Prostate gland (tissue), 2 donors: ENCODE measurements around the gene UROD. TPM values are rescaled to one million over a fixed set of nuclear protein-coding genes. Genes with fewer than 3 reads are reported as not detected.
"Not testable (repeated sequence)": the region's sequence is repeated elsewhere in the genome, so short reads cannot be mapped to it uniquely, and the experiment has no call there.

ENCODE experiments used
- DNase-seq: peaks from one replicate; pipeline ENCODE4 v3.0.0-alpha.2; 2019; ENCODE audit warnings: low spot score
- H3K27ac ChIP-seq, 2 donors: fragments of 200-600 bp; sonication (generic); 2 replicates each; pipeline ENCODE4 v1.5.1; 2017 to 2019
- H3K27me3 ChIP-seq: fragments of 200-600 bp; sonication (generic); replicated peaks from 2 replicates; pipeline ENCODE4 v1.5.1; 2019; ENCODE audit not compliant: insufficient read depth
- H3K36me3 ChIP-seq, 2 donors: fragments of 200-600 bp; sonication (generic); 1 replicate in 1 of 2; 2 replicates in 1 of 2; pipeline versions ENCODE4 v1.5.1 to v1.8.1; 2017 to 2019
- H3K4me1 ChIP-seq: fragments of 200-600 bp; sonication (generic); replicated peaks from 2 replicates; pipeline ENCODE4 v1.5.1; 2019
- H3K4me3 ChIP-seq, 2 donors: fragments of 200-600 bp; sonication (generic); 2 replicates each; pipeline ENCODE4 v1.5.1; 2017 to 2019
- H3K9me3 ChIP-seq: fragments of 200-600 bp; sonication (generic); 2 replicates; pipeline ENCODE4 v1.5.1; 2017
- CTCF ChIP-seq, 4 experiments: fragments of 200-600 bp in 2 of 4; fragments of 450-650 bp in 2 of 4; sonication (generic) in 2 of 4; IDR thresholded peaks; 1 replicate in 3 of 4; 2 replicates in 1 of 4; pipeline ENCODE4 v1.5.1; 2016 to 2019; ENCODE audit warnings: antibody characterized with exemption in 4 of 4, mild to moderate bottlenecking in 2 of 4, moderate library complexity in 2 of 4
- POLR2A ChIP-seq: fragments of 450-650 bp; IDR thresholded peaks from one replicate; pipeline ENCODE4 v1.6.1; 2016; ENCODE audit warnings: antibody characterized with exemption, mild to moderate bottlenecking
- POLR2AphosphoS5 ChIP-seq: sonication (generic); formaldehyde crosslinking; IDR thresholded peaks from one replicate; pipeline ENCODE4 v1.6.1; 2017; ENCODE audit warnings: antibody characterized with exemption
- WGBS: methylation state at CpG from one replicate; pipeline ENCODE4 v1.1.5; 2018; 5-methylcytosine and 5-hydroxymethylcytosine counted together
- intact Hi-C: fragments of 100-400 bp; cut with DNase I; formaldehyde crosslinking; loops from one replicate; pipeline ENCODE4 v1.14.2; 2022
- total RNA-seq, 2 donors: library from RNA; depleted of rRNA; stranded (reverse); fragments of >200 nt; gene quantifications; one replicate each; pipeline ENCODE4 v1.1.0, GENCODE V29; 2016

UROD gene
- total RNA-seq, 2 donors from 2014 or later, result 57.7 to 152 TPM

GRCh38 chr1:44976252-44976651 lies 35.8 kb upstream of the UROD start:
- Histone ChIP-seq H3K36me3 (no peaks in the 10 kb centered on the region), H3K9me3 (no peaks in the 10 kb centered on the region), H3K27me3 (no peaks in the 10 kb centered on the region), H3K27ac (no peak overlapping the region), H3K4me1 (no peaks in the 10 kb centered on the region), H3K4me3 (no peak overlapping the region)
- WGBS, result 99% methylated on average over 2 of the region's 2 CpGs
- no peak for DNase-seq
- intact Hi-C loops, result no loop called here
- TF ChIP-seq CTCF (IDR thresholded peaks at IDR 0.05) (no peak), POLR2AphosphoS5 (no peak), POLR2A (no peak)

- H3K4me1 ChIP-seq, H3K4me3 ChIP-seq, DNase-seq, intact Hi-C loops, H3K27ac ChIP-seq, H3K9me3 ChIP-seq, H3K36me3 ChIP-seq, H3K27me3 ChIP-seq: not testable (repeated sequence)
- 97% methylated on average over 4 of the region's 4 CpGs for WGBS
Measured at GRCh38 chr1:44977372-44977771, 34.7 kb upstream of the UROD start.

GRCh38 chr1:44985747-44986359 lies 26.2 kb upstream of the UROD start:
- peak overlapping the region; percentile 65 to 68 for H3K4me3 ChIP-seq
- H3K27me3 ChIP-seq, result no peaks in the 10 kb centered on the region
- intact Hi-C loops, result loop anchor here (5.0 kb wide), 1 partner anchor 144 kb away; the partner anchor contains the start of gene PTCH2
- H3K4me1 ChIP-seq, result peaks cover 5% of the 10 kb centered on the region
- H3K36me3 ChIP-seq, result no peaks in the 10 kb centered on the region
- TF ChIP-seq POLR2AphosphoS5, result no peak
- no peak for TF ChIP-seq POLR2A
- TF ChIP-seq CTCF (IDR thresholded peaks at IDR 0.05), result no peak
- WGBS, result 3% methylated on average over 19 of the region's 19 CpGs
- H3K27ac ChIP-seq, result peak overlapping the region; percentile 38 to 58
- DNase-seq, result no peak
- no peaks in the 10 kb centered on the region for H3K9me3 ChIP-seq

GRCh38 chr1:44988531-44989156 lies 23.4 kb upstream of the UROD start:
- intact Hi-C loops, result loop anchor here (5.0 kb wide), 1 partner anchor 146 kb away; the partner anchor contains the start of gene PTCH2
- Histone ChIP-seq H3K27ac (no peak overlapping the region), H3K36me3 (no peaks in the 10 kb centered on the region), H3K4me3 (no peak overlapping the region), H3K4me1 (peaks cover 5% of the 10 kb centered on the region), H3K27me3 (no peaks in the 10 kb centered on the region), H3K9me3 (no peaks in the 10 kb centered on the region)
- TF ChIP-seq POLR2A (no peak), CTCF (IDR thresholded peaks at IDR 0.05) (no peak)
- DNase-seq, result no peak
- 91% methylated on average over 24 of the region's 24 CpGs for WGBS

- Histone ChIP-seq H3K27ac (no peak overlapping the region), H3K4me1 (no peaks in the 10 kb centered on the region), H3K27me3 (no peaks in the 10 kb centered on the region), H3K4me3 (no peak overlapping the region), H3K9me3 (no peaks in the 10 kb centered on the region), H3K36me3 (no peaks in the 10 kb centered on the region)
- TF ChIP-seq POLR2AphosphoS5 (no peak), POLR2A (no peak), CTCF (IDR thresholded peaks at IDR 0.05) (no peak)
- DNase-seq, result no peak
- WGBS, result 74% methylated on average over 7 of the region's 7 CpGs
- intact Hi-C loops, result no loop called here
Measured at GRCh38 chr1:44994309-44994898, 17.6 kb upstream of the UROD start.
